HG02884 (cell line): Measurements from ENCODE around the gene TRMT2A.

ENCODE experiments used
- ATAC-seq: cut with Tn5 transposase; IDR thresholded peaks from one replicate; pipeline ENCODE4 v1.9.1; 2021; ENCODE audit warnings: mild to moderate bottlenecking, moderate library complexity; ENCODE audit not compliant: unreplicated experiment

Gene TRMT2A

GRCh38 chr22:20107951-20108756 is 8.9 kb downstream of the TRMT2A start:
- ATAC-seq = no peak

- ATAC-seq = no peak
These were observed 9.5 kb downstream of the TRMT2A start for GRCh38 chr22:20107471-20107901.

- no peak for ATAC-seq
These were observed 10.2 kb downstream of the TRMT2A start for GRCh38 chr22:20106849-20107237.

- ATAC-seq = no peak
These were observed 10.7 kb downstream of the TRMT2A start for GRCh38 chr22:20106205-20106848.

- ATAC-seq = no peak
These were observed 11.4 kb downstream of the TRMT2A start for GRCh38 chr22:20105456-20106204.

- no peak for ATAC-seq
These were observed 14.7 kb downstream of the TRMT2A start for GRCh38 chr22:20102203-20102780.

- no peak for ATAC-seq
These were observed 15.4 kb downstream of the TRMT2A start for GRCh38 chr22:20101638-20102037.

- ATAC-seq = no peak
These were observed 17.8 kb downstream of the TRMT2A start for GRCh38 chr22:20099099-20099711.

GRCh38 chr22:20096574-20097420 is 20.2 kb downstream of the TRMT2A start:
- ATAC-seq = no peak

- no peak for ATAC-seq
These were observed 21.5 kb downstream of the TRMT2A start for GRCh38 chr22:20095521-20095920.

GRCh38 chr22:20094197-20094807 is 22.7 kb downstream of the TRMT2A start:
- no peak for ATAC-seq

GRCh38 chr22:20093418-20094196 is 23.4 kb downstream of the TRMT2A start:
- ATAC-seq = no peak

GRCh38 chr22:20092477-20092854 is 24.6 kb downstream of the TRMT2A start:
- ATAC-seq = no peak

GRCh38 chr22:20091690-20092476 is 25.1 kb downstream of the TRMT2A start:
- no peak for ATAC-seq

- no peak for ATAC-seq
These were observed 26.2 kb downstream of the TRMT2A start for GRCh38 chr22:20090730-20091240.

- ATAC-seq = no peak
These were observed 26.9 kb downstream of the TRMT2A start for GRCh38 chr22:20089977-20090729.
